Stimulated activated CD4-positive, alpha-beta T cell treated with anti-CD3 and anti-CD28 coated beads, TNF-alpha, amount 100 ng/mL, for 24 hours (primary cell): Measurements from ENCODE around the gene ECHDC3.

Experiments
- DNase-seq, 3 experiments: peaks; one replicate each; pipeline ENCODE4 v3.0.0-alpha.2; 2020; ENCODE audit warnings: low read depth in 3 of 3

Gene ECHDC3

DNA sequence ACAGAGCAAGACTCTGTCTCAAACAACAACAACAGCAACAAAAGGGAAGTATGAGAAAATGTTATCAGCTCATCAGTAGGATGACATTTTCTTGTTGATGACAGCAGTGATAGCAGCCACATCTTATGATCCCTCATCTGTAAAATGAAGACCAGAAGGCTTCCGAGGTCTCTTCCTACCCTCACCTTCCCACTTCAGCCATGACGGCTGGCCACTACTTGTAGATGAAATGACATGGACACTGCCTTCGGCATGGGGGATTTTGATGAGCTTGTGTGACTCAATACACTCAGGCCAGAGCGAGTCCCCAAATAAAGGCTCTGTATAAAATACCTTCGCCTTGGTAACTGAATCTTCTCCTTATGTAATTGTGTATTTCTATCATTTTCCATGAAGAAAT, 6.7 kb downstream of the ECHDC3 start:
- no peak for DNase-seq

DNA sequence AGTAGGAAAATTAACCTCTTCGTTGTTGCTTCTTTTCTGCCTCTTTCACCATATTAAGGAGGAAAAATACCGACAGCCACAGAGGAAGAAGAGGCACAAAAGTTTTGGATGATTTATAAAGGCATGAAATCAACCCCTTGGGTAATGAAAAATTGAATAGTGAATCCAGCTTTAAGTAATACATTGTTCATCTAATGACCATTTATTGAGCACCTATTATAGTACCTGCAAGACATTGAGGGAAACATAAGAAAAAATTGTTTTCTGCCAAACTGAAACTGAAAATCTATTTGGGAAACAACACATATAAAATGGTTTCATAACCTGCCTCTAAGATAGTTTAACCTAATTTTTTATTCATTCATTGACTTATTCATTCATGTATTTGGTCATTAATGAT, 8.2 kb downstream of the ECHDC3 start:
- no peak for DNase-seq

DNA sequence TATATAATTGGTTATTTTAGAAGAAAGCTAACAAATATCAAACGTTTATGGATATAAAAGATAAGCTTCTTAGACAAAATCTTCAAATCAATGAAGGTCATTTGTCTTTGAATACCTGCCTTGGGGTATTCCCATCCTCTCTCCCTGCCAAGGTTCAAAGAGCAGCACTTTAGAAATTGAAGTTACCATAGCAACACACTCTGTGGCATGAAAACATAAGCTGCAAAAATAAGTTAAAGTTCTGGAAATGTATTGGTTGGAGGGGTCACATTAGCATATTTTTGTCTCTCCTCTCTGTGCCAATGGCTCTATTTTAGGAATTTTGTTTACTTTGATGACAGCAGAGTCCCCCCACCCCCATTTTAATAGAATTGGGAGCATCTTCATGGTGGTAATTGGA, 12.0 kb downstream of the ECHDC3 start:
- DNase-seq, result no peak

DNA sequence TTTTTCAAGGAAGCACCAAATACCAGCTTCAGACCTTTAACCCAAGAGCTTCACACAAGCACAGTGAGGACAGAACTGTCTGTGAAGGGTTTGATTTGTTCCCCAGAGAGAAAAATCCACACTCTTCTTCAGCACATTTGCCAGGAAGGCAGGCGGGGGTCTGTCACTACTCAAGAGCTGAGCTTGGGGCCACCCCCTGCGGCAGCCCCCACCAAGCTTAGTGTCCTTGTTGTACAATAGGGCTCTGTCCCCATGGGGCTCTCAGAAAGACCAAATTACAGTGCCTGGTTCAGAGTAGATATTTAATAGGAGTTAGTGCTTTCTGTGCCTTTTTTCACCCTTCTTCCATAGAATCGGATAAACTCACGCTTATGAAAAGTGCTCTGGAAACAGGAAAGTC, 12.4 kb downstream of the ECHDC3 start:
- no peak for DNase-seq

DNA sequence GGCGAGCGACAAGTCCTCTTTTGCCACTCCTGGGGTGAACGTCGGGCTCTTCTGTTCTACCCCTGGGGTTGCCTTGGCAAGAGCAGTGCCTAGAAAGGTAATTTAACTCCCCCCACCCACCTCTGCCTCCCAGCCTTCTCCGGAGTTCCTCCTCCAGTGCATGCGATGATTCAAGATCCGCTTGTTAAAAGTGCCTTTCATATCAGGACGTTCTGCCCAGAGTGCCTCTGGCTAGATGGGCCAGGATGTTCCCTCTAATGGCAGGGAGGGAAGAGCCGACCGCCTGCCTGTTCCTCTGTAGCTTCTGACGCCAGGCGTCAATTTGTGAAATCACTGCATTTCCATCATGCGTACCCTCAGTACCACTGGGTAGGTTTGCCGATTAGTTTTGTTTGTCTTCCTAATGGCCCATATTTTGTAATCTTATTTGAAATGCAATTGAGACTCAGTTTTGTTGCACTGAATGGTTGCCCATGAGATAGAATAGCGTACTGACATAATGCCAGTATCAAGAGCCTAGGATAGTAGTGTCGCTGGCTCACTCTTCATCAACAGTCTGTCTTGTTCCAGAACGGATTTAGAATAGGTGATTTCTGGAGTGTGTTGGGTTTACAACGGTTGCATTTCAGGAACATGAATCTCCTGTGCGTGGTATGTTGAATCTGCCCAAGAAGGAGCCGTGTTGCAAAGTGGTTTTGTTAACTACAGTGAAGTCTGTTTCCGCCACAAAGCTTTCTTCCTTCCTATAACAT, 13.5 kb downstream of the ECHDC3 start:
- no peak for DNase-seq

DNA sequence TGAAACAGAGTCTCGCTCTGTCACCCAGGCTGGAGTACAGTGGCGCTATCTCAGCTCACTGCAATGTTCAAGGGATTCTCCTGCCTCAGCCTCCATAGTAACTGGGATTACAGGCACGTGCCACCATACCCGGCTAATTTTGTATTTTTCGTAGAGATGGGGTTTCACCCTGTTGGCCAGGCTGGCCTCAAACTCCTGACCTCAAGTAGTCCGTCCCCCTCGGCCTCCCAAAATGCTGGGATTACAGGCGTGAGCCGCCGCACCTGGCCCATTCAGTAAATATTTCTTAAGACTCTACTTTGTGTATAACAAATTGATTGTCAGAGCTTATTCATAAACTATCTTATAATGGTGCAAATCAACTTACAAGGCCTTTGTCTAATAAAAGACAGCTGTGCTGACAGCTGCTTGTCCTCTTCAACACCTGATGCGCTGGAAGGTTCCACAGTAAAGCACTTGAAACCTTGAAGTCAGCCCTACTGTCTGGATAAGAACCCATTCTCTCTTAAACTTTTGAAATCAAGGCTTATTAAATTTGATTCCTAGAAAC, 14.7 kb downstream of the ECHDC3 start:
- DNase-seq, result no peak

DNA sequence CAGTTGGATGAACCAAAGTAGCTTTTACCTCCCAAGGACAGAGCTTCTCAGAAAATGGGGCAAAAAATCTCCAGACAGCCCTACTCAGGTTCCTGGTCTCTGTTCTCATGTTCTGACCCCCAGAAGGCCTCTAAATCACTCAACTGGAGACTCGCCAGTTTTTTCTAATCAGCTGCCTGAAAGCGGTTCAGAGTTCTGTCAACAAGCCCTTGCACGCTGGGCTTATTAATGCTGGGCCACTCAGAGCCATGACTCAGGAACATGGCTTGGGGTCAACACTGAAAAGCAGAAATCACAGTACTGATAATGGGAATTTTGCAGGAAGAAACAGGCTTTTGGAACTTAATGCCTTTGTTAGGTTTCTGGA, 15.3 kb downstream of the ECHDC3 start:
- DNase-seq, result no peak

DNA sequence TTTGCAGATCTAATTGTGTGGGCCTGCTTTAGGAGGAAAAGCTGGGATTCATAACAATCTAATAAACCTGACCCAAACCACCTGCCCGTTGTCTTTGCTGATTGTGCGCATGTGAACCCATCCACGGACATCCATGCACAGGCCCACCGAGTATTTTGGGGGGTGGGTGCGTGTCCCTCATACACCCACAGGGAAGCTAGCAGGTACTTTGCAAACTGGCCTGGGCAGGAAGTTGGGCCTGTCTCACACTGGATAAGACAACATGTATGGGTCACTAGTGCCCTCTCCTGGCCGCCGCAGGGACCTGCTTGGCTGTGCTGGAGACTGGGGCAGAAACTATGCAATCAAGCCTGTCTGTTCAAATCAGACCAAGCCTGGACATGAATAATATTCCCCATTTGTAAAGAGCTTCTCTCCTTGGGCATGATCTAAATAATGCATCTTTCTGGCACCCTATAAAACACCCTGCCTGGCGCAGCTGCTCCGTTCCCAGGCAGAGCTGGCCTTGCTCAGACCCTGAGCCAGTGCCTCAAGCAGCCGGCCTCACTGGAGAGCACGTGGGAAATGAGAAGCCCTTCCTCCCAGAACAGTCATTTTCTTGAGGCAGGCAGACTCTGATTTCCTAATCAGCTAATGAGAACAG, 15.8 kb downstream of the ECHDC3 start:
- DNase-seq, result peak; percentile 69 to 86 (median 74)

DNA sequence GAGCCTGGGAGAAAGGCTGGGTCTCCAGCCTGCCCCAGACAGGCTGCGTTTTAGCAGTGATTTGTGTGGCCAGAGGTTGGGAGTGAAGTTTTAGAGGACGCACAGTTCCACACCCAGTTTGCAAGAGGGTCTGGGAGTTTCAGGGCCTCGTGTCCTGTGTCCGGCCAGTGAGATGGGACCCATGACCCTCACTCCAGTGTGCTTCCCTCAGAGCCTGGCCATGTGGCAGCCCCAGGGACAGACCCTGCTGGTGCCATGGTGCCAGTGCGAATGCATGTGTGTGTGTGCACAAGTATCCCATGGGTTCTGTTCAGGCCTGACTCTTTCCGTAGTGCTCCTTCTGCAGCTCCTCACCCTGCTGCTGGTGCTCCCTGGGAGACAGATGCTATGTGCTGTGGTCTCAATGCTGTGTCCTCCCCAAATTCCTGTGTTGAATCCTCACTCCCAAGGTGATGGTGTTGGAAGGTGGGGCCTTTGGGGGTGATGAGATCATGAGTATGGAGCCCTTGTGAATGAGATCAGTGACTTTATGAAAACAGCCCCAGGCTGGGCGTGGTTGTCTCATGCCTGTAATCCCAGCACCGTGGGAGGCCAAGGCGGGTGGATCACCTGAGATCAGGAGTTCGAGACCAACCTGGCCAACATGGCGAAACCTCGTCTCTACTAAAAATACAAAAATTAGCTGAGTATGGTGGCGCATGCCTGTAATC, 16.5 kb downstream of the ECHDC3 start:
- no peak for DNase-seq

DNA sequence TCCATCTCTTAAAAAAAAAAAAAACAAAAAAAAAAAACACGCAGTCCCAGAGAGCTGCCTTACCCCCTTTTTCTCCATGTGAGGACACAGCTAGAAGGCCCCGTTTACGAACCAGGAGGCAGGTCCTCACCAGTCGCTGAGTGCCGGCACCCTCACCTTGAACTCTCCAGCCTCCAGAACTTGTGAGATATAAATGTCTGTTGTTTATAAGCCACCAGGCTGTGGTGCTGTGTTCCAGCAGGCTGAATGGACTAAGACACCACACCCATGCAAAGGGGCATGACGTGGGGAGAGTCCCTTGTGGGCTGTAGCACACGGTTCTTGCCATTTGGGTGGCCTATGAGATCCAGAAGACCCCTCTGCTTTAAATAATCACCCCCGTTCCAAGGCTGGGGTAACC, 17.2 kb downstream of the ECHDC3 start:
- no peak for DNase-seq

DNA sequence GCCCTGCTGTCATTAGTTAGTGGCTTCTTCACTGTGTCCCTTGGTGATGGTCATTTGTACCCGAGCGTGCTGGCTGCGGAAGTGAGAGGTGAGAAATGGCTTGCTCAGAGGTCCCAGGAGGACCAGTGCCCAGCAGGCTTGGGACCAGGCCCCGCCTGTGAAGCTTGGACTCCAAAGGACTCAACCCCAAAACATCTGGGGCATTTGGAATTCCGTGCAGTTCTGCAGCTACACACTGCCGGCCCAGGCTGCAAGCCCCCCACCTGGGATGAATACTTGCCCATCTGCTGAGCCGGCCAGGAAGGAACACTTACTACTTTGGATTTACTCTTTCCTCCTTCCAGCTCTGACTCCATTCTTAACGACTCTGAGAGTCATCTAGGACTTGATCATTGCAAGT, 18.0 kb downstream of the ECHDC3 start:
- DNase-seq, result no peak

DNA sequence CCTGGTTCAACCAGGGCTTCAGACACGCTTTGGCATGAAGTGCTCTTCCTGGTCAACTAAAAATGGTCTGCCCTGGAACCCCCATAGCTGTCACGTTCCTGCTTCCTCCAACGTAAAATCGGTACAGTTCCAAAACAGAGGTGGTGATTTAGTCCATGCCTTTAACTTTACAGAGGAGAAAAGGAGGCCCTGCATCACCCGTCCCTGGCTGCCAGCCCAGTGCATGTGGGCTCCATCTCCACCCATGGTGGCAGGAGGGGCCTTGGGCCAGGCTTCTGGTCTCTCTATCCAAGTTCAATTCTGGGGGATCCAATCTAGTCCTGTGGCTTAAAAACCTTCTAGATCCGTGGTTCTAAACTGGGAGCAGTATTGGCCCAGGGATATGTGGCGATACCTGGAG, 18.7 kb downstream of the ECHDC3 start:
- no peak for DNase-seq

DNA sequence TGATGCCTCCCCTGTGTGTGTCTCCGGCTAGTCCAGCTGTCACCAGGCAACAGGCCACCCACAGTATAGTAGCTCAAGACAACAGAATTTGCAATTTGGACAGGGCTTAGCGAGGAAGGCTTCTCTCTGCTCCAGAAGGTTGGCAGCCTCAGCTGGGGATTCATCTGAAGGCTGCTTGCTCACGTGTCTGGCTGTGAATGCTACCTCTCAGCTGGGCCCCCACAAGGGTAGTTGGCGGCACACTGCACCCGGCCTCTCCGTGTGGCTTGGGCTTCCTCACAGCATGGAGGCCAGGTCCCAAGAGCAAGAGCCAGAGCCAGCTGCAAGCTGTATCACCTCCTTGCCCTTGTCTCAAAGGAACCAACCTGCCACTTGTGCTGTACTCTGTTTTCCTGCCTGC, 19.2 kb downstream of the ECHDC3 start:
- no peak for DNase-seq

DNA sequence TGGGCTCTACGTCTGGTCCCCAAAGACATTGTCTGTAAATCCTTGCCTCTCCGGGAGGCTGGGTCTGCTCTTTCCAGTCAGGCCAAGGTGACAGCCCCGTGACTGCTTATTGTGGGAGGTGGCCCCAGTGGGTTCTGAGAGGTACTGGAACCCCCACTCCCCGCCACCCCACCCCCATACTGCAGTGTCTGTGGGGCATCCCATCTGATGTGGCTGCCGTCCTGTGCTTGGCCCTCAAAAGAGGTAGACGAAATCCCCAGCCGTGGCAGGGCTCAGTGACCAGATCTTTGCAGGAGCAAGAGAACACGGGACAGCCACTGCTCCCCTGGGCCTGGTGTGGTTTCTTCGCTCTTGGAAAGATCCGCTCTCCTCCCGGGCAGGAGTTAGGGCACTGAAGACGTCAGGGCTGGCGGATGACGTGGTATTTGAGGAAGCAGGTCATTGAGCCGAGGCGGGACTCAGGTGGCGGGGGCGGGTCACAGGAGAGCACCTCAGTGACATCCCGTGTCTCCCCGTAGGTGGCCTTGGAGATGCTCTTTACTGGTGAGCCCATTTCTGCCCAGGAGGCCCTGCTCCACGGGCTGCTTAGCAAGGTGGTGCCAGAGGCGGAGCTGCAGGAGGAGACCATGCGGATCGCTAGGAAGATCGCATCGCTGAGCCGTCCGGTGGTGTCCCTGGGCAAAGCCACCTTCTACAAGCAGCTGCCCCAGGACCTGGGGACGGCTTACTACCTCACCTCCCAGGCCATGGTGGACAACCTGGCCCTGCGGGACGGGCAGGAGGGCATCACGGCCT, 20.7 kb downstream of the ECHDC3 start:
- no peak for DNase-seq

DNA sequence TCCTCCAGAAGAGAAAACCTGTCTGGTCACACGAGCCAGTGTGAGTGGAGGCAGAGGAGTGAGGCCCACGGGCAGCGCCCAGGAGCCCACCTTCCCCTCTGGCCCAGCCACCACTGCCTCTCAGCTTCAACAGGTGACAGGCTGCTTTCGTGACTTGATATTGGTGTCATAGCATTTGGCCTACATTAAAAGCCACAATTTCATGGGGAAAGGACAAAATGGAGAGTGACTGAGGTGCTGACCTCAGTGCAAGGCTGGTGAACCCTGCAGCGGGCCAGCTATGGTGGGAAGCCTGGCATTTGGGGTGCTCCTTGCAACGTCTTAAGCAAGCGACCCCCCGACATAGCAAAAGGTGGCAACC, 21.3 kb downstream of the ECHDC3 start:
- DNase-seq, result no peak

DNA sequence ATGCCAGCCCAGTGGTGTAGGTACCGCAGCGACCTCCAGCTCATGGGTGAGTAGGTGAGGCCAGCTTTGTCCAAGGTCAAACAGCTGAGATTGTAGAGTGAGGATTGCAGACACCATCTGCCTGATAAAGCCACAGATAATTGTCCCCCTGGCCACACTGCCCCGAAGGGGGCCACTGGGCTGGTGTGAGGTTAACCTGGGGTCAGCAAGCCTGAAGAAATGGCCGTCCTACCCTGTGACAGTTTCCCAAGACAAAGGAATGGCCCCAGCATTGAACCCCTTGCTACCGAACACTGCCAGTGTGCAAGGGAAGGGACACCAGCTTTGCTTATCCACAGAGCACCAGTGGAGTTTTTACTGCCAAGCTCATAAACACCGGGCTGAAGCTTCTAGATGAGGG, 23.0 kb downstream of the ECHDC3 start:
- DNase-seq, result no peak

DNA sequence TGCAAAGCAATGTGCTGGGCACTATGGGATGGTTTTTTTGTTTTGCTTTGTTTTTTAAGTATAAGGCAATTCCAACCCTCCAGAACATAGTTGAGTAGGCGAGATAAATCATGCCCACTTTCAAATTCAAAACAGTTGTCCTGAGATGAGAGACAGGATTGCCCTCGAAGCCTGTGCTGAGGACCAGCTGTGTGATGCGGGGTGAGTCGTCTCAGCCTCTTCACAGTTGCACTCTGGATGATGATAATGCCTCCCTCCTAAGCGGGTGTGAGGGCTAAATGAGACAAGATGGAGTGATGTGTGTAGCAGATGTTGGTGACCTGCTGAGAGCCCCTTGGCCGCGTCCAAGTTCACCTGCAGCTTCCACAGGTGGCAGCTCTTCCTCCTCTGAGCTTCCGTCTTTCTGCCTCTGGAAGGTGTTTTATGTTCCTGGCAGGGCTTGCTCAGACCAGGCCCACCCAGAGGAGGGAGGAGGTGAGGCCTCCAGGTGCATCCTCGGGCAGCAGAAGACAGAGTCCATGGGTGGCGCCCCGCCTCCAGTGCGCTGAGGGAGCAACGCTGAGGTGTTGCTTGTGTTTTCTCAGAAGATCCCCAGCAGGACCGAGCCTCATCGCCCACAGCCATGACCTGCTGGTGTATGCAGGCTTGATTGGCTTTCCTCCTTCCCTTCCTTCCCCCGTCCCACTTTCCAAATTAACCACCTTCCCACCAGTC, 30.6 kb downstream of the ECHDC3 start:
- DNase-seq, result no peak

DNA sequence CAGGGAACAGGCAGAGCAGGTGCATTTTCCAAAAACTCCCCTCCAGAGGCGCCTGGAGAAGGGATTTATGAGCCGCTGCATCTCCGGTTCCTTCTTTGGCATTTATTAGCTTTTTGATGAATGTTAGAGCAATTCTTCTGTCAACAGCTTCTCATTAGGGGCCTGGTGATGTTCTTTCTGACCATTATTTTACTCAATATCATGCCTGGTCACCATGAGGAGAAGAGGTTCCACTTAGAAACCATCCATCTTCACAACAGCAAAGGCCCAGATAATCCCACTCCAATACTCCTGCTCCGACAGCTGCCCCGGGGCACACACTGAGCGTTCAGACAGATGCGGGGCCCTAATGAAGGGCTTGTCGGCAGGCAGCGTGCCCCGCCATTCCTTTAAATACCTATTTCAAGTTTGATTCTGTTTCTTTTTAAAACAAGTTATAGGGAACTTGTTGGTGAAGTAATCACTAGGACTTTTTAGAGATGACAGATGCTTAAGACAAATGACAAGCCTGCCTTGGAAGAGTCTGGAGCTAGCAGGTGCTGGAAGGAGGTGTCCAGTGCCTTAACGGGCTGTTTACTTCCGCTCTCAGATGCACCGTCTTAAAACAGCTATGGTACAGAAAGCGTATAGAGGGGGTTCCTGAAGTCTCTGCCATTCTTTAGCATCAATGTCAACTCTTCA, 31.7 kb downstream of the ECHDC3 start:
- no peak for DNase-seq

DNA sequence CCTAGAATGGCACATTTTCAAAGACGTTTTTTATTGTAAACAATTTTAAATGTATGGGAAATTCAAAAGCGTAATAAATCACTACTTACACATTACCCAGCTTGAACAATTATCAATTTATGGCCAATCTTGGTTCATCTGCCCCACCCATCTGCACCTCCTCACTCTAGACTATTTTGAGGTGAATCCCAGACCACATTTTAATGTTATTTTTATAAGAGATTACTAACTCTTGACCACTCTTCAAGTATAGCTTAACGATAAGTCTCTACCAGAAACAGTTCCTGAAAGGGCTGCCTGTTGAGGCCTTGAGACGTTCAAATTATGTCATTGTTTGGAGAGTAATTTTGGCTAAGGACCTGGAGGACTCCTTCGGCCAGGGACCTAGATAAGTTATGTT, 33.2 kb downstream of the ECHDC3 start:
- DNase-seq, result no peak

DNA sequence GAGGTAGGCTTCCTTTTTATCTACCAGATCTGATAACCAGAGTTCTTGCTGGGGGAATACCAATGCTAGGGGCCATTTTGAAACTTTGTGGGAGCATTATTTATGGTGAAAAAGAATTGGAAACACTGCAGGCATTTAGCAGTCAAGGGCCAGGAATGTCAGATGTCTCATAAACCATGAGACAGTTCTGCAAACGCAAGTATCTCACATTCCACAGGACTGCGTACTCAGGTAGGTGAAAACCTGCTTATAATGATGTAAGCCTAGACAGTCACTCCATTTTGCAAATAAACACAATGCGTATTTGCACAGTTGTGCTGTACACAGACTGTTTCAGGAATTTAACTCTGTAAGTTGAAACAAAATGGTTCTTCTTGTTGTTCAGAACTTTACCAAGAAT, 33.9 kb downstream of the ECHDC3 start:
- DNase-seq, result no peak

DNA sequence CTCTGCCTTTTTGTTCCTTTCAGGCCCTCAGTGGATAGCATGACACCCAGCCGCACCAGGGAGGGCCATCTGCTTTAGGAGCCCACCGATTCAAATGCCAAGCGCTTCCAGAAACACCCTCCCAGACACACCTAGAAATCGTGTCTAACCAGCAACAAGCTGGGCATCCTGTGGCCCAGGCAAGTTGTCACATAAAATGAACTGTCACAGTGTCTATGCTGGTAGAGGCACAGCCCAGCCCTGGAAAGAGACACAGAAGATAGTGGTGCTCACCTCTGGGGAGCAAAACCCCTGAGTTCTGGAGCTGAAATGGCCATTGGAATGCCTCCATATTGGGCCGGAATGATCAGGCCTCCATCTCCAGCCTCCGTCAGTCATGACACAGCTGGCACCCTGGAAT, 38.9 kb downstream of the ECHDC3 start:
- no peak for DNase-seq
